ENCODE measurements around the gene LRRC10B. TPM values are rescaled to one million over a fixed set of nuclear protein-coding genes. Genes with fewer than 3 reads are reported as not detected.

Gene LRRC10B
- not detected in 2 replicates for total RNA-seq

GRCh38 chr11:61507962-61508861 is at the start of gene LRRC10B:
TSS of gene LRRC10B (plus strand) at chr11:61508749. CDS start at chr11:61508999, 250 bp downstream.

Other genes starting within 250 kb of the LRRC10B start
- gene VWCE, start 213.4 kb upstream of the LRRC10B start, total RNA-seq = 8.9 and 13.0 TPM in 2 replicates
- gene DDB1, start 175.6 kb upstream of the LRRC10B start, total RNA-seq = 207 and 209 TPM in 2 replicates
- 18.6 and 55.4 TPM in 2 replicates for gene TKFC, start 175.5 kb upstream of the LRRC10B start, total RNA-seq
- gene CYB561A3, start 146.9 kb upstream of the LRRC10B start, total RNA-seq = 49.5 and 83.3 TPM in 2 replicates
- 19.5 and 22.8 TPM in 2 replicates for gene TMEM138, start 146.4 kb upstream of the LRRC10B start, total RNA-seq
- gene TMEM216, start 116.2 kb upstream of the LRRC10B start, total RNA-seq = 12.3 and 17.0 TPM in 2 replicates
- gene CPSF7, start 78.8 kb upstream of the LRRC10B start, total RNA-seq = 36.6 and 38.1 TPM in 2 replicates
- gene SDHAF2, start 78.6 kb upstream of the LRRC10B start, total RNA-seq = 24.6 and 55.2 TPM in 2 replicates
- 0.54 and 0.97 TPM in 2 replicates for gene SYT7, start 72.3 kb downstream of the LRRC10B start, total RNA-seq
- gene DAGLA, start 171.6 kb downstream of the LRRC10B start, total RNA-seq = 1.3 and 1.8 TPM in 2 replicates
- 2.3 and 3.4 TPM in 2 replicates for gene MYRF, start 243.9 kb downstream of the LRRC10B start, total RNA-seq